HepG2 (cell line): ENCODE measurements around the gene NAV2. TPM values are rescaled to one million over a fixed set of nuclear protein-coding genes. Genes with fewer than 3 reads are reported as not detected.

Experiments
- BCL6 ChIP-seq: IDR thresholded peaks from 2 replicates; pipeline ENCODE4 v1.6.1; 2016; ENCODE audit warnings: missing genetic modification reagents, missing compliant biosample characterization
- HES4 ChIP-seq: sonication (generic); formaldehyde crosslinking; IDR thresholded peaks from 2 replicates; pipeline ENCODE4 v1.9.0; 2021; ENCODE audit warnings: mild to moderate bottlenecking, missing genetic modification reagents, borderline replicate concordance
- HOXD1 ChIP-seq: sonication (generic); formaldehyde crosslinking; IDR thresholded peaks from 2 replicates; pipeline ENCODE4 v1.5.0; 2020; ENCODE audit warnings: missing genetic modification reagents
- KLF13 ChIP-seq: sonication (generic); formaldehyde crosslinking; IDR thresholded peaks from 2 replicates; pipeline ENCODE4 v1.4.0; 2020; ENCODE audit warnings: mild to moderate bottlenecking, missing genetic modification reagents
- MED1 ChIP-seq: sonication (generic); formaldehyde crosslinking; IDR thresholded peaks from 2 replicates; pipeline ENCODE4 v1.4.0; 2020; ENCODE audit warnings: missing genetic modification reagents
- SALL2 ChIP-seq: sonication (generic); formaldehyde crosslinking; IDR thresholded peaks from 2 replicates; pipeline ENCODE4 v1.8.1; 2023; ENCODE audit warnings: mild to moderate bottlenecking, missing genetic modification reagents, inconsistent platforms
- SMAD1 ChIP-seq: sonication (generic); formaldehyde crosslinking; IDR thresholded peaks from 2 replicates; pipeline ENCODE4 v1.4.0; 2020; ENCODE audit warnings: missing genetic modification reagents, low read depth, mild to moderate bottlenecking, borderline replicate concordance
- ZNF296 ChIP-seq: sonication (generic); formaldehyde crosslinking; conservative IDR thresholded peaks from 2 replicates; pipeline ENCODE4 v1.5.0; 2020; ENCODE audit warnings: mild to moderate bottlenecking, missing genetic modification reagents
- ZNF652 ChIP-seq: IDR thresholded peaks from 2 replicates; pipeline ENCODE4 v1.6.1; 2016; ENCODE audit warnings: low read depth, borderline replicate concordance
- ZNF713 ChIP-seq: sonication (generic); formaldehyde crosslinking; IDR thresholded peaks from 2 replicates; pipeline ENCODE4 v1.4.0; 2020; ENCODE audit warnings: mild to moderate bottlenecking, missing genetic modification reagents
- polyA plus RNA-seq, 8 experiments: library from polyadenylated mRNA; depleted of rRNA in 3 of 8; stranded (reverse) in 7 of 8; unstranded in 1 of 8; fragments of >200 nt; fragmentation: Illumina TruSeq in 4 of 8; extraction: Trizol in 4 of 8; gene quantifications; 2 replicates each; pipeline versions ENCODE4 v1.2.1 to v1.2.3, GENCODE V29; 2011 to 2016; ENCODE audit warnings: low read depth in 4 of 8, missing spikeins in 1 of 8, mixed read lengths in 1 of 8; ENCODE audit not compliant: insufficient read depth in 1 of 8
- total RNA-seq, 5 experiments: library from RNA; depleted of rRNA; stranded (reverse); fragments of >200 nt; fragmentation: Illumina TruSeq; extraction: Trizol; gene quantifications; 2 replicates each; pipeline ENCODE4 v1.2.3, GENCODE V29; 2016; ENCODE audit warnings: low read depth in 1 of 5
- TF ChIP-seq, protein P1 (sequence below): sonication (generic); formaldehyde crosslinking; IDR thresholded peaks from 2 replicates; pipeline ENCODE4 v1.5.1; 2020; ENCODE audit warnings: missing genetic modification reagents, mild to moderate bottlenecking, borderline replicate concordance
- TF ChIP-seq, protein P2 (sequence below): sonication (generic); formaldehyde crosslinking; IDR thresholded peaks from 2 replicates; pipeline ENCODE4 v1.4.0; 2020; ENCODE audit warnings: missing genetic modification reagents, mild to moderate bottlenecking, borderline replicate concordance
- TF ChIP-seq, protein P3 (sequence below): sonication (generic); formaldehyde crosslinking; IDR thresholded peaks from 2 replicates; pipeline ENCODE4 v1.9.0; 2021; ENCODE audit warnings: mild to moderate bottlenecking, missing genetic modification reagents
- TF ChIP-seq, protein P4 (sequence below): IDR thresholded peaks from 2 replicates; pipeline ENCODE4 v1.4.0; 2020; ENCODE audit warnings: mild to moderate bottlenecking, missing genetic modification reagents

NAV2 gene
- total and polyA plus RNA-seq, 2 of the 13 experiments (the other 11 are each of a cell fraction or from before 2014, with no cell fraction given): 9.3 to 34.6 TPM

DNA sequence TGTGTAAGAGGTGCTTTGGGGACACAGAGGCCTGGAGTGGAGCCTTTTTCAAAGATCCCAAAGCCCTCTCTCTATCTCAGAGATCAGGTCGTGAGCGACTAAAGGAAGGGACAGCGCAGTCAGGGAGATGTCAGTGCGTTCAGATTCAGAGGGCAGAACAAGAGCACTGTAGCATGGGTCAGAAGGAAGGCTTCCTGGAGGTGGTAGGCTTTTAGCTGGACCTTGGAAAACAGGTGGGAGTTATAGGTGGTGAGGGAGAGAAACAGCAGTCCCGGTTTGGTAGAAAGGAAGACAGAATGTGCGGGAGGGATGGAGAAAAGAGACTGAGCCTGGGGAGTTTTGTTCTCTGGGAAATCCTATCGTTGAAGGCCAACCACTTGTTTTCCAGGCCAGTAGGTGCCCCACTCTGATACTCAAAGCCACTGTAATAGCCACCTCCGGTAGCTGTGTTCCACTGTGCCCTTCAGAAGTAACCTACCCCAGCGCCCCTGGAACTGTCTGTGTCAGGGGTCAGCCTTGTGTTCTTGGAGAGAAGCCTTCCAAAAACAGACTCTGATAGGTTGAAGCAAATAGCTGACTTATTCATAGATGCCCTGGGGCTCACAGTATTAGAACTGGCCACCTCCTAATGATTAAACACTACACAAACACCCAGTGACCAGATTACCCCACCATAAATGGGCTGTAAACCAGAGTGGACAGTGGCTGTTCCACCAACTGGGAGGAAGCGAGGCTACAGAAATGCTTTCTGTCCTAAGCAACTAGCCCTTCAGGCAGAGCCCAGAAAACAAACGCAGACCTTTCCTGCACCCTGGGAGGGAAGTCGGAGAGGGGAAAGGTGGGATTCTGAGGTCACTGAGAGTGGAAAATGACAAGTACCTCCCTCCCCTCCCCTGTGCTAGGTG, 289.9 kb downstream of the NAV2 start (continued):
- TF ChIP-seq, protein P1, sequence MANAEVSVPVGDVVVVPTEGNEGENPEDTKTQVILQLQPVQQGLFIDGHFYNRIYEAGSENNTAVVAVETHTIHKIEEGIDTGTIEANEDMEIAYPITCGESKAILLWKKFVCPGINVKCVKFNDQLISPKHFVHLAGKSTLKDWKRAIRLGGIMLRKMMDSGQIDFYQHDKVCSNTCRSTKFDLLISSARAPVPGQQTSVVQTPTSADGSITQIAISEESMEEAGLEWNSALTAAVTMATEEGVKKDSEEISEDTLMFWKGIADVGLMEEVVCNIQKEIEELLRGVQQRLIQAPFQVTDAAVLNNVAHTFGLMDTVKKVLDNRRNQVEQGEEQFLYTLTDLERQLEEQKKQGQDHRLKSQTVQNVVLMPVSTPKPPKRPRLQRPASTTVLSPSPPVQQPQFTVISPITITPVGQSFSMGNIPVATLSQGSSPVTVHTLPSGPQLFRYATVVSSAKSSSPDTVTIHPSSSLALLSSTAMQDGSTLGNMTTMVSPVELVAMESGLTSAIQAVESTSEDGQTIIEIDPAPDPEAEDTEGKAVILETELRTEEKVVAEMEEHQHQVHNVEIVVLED (CRISPR knock-in tag): no peak
- TF ChIP-seq SMAD1 (CRISPR knock-in tag) (no peak), MED1 (CRISPR knock-in tag) (peak; percentile 71), HES4 (CRISPR knock-in tag) (no peak), KLF13 (CRISPR knock-in tag) (no peak), ZNF713 (CRISPR knock-in tag) (no peak), ZNF296 (CRISPR knock-in tag) (peak; percentile 92; the same call in 1 of the 2 replicates), SALL2 (peak; percentile 1; the same call in 1 of the 2 replicates), HOXD1 (CRISPR knock-in tag) (no peak), BCL6 (CRISPR knock-in tag) (peak; percentile 94), ZNF652 (CRISPR knock-in tag) (no peak)
- TF ChIP-seq, protein P2, sequence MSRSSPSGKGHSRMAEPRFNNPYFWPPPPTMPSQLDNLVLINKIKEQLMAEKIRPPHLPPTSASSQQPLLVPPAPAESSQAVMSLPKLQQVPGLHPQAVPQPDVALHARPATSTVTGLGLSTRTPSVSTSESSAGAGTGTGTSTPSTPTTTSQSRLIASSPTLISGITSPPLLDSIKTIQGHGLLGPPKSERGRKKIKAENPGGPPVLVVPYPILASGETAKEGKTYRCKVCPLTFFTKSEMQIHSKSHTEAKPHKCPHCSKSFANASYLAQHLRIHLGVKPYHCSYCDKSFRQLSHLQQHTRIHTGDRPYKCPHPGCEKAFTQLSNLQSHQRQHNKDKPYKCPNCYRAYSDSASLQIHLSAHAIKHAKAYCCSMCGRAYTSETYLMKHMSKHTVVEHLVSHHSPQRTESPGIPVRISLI: peak; percentile 31; the same call in 1 of the 2 replicates
- TF ChIP-seq, protein P3, sequence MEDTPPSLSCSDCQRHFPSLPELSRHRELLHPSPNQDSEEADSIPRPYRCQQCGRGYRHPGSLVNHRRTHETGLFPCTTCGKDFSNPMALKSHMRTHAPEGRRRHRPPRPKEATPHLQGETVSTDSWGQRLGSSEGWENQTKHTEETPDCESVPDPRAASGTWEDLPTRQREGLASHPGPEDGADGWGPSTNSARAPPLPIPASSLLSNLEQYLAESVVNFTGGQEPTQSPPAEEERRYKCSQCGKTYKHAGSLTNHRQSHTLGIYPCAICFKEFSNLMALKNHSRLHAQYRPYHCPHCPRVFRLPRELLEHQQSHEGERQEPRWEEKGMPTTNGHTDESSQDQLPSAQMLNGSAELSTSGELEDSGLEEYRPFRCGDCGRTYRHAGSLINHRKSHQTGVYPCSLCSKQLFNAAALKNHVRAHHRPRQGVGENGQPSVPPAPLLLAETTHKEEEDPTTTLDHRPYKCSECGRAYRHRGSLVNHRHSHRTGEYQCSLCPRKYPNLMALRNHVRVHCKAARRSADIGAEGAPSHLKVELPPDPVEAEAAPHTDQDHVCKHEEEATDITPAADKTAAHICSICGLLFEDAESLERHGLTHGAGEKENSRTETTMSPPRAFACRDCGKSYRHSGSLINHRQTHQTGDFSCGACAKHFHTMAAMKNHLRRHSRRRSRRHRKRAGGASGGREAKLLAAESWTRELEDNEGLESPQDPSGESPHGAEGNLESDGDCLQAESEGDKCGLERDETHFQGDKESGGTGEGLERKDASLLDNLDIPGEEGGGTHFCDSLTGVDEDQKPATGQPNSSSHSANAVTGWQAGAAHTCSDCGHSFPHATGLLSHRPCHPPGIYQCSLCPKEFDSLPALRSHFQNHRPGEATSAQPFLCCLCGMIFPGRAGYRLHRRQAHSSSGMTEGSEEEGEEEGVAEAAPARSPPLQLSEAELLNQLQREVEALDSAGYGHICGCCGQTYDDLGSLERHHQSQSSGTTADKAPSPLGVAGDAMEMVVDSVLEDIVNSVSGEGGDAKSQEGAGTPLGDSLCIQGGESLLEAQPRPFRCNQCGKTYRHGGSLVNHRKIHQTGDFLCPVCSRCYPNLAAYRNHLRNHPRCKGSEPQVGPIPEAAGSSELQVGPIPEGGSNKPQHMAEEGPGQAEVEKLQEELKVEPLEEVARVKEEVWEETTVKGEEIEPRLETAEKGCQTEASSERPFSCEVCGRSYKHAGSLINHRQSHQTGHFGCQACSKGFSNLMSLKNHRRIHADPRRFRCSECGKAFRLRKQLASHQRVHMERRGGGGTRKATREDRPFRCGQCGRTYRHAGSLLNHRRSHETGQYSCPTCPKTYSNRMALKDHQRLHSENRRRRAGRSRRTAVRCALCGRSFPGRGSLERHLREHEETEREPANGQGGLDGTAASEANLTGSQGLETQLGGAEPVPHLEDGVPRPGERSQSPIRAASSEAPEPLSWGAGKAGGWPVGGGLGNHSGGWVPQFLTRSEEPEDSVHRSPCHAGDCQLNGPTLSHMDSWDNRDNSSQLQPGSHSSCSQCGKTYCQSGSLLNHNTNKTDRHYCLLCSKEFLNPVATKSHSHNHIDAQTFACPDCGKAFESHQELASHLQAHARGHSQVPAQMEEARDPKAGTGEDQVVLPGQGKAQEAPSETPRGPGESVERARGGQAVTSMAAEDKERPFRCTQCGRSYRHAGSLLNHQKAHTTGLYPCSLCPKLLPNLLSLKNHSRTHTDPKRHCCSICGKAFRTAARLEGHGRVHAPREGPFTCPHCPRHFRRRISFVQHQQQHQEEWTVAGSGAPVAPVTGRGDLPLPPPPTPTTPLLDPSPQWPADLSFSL (CRISPR knock-in tag): no peak
- TF ChIP-seq, protein P4, sequence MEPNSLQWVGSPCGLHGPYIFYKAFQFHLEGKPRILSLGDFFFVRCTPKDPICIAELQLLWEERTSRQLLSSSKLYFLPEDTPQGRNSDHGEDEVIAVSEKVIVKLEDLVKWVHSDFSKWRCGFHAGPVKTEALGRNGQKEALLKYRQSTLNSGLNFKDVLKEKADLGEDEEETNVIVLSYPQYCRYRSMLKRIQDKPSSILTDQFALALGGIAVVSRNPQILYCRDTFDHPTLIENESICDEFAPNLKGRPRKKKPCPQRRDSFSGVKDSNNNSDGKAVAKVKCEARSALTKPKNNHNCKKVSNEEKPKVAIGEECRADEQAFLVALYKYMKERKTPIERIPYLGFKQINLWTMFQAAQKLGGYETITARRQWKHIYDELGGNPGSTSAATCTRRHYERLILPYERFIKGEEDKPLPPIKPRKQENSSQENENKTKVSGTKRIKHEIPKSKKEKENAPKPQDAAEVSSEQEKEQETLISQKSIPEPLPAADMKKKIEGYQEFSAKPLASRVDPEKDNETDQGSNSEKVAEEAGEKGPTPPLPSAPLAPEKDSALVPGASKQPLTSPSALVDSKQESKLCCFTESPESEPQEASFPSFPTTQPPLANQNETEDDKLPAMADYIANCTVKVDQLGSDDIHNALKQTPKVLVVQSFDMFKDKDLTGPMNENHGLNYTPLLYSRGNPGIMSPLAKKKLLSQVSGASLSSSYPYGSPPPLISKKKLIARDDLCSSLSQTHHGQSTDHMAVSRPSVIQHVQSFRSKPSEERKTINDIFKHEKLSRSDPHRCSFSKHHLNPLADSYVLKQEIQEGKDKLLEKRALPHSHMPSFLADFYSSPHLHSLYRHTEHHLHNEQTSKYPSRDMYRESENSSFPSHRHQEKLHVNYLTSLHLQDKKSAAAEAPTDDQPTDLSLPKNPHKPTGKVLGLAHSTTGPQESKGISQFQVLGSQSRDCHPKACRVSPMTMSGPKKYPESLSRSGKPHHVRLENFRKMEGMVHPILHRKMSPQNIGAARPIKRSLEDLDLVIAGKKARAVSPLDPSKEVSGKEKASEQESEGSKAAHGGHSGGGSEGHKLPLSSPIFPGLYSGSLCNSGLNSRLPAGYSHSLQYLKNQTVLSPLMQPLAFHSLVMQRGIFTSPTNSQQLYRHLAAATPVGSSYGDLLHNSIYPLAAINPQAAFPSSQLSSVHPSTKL (CRISPR knock-in tag): peak; percentile 74
